Epidermal melanocyte (primary cell): ENCODE data around the gene UMODL1.

Source experiments
- DNase-seq: peaks from one replicate; pipeline ENCODE4 v3.0.0; 2011; ENCODE audit warnings: low spot score; ENCODE audit not compliant: insufficient read length

The UMODL1 gene

GRCh38 chr21:42186591-42186990 is 115.5 kb downstream of the UMODL1 start:
- DNase-seq: no peak

DNA sequence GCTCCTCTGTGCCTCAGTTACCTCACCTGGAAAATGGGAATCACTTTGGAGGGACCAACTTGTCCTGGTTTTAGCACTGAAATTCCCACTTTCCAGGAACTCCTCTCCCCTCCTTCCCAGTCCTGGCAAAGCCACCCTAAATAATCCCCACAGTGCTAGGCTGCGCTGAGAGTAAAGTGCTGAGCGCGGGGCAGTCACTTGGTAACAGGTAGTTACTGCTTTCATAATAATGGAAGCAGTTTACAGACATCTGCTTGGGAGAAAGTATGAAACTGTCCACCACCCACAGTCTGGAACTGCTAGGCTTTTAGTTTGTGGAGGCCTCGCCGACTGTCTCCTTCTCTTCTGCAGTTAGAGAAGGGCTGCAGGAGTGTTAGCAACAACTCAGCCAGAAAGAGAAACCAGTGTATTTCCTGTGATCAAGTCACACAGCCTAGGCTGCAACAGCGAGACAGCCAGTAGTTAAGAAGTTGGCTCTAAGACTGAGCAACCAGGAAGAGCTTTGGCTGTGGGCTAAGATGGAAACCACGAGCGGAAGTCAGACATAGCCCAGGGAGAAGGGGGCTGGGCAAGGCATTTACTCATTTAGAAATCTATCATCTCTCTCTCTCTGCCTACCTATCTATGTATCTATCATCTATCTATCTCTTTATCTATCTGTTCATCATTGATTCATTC is 117.0 kb downstream of the UMODL1 start:
- no peak for DNase-seq

DNA sequence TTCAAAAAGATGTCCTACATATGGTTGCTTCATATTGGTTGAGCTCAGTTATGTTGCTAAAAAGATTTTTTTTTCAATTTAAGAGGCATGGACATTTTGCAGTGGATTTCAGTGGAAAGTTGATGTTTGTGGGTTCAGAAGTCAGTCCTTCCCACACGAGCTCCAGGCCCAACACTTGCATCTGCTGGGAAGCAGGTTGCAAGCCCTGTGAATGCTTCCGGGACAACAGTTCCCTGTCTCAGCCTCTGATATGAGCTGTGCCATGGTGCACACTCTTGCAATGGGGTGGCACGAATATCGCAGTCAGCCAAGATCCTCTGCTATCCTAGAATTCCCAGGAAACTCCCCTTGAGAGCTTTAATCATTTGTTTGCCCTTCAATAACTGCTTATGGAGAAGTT is 117.5 kb downstream of the UMODL1 start:
- DNase-seq: no peak

- no peak for DNase-seq
Measured at GRCh38 chr21:42189431-42189830, 118.3 kb downstream of the UMODL1 start.

GRCh38 chr21:42189860-42190485 is 118.9 kb downstream of the UMODL1 start:
- DNase-seq: no peak

- DNase-seq: no peak
Measured at GRCh38 chr21:42190486-42190863, 119.4 kb downstream of the UMODL1 start.

DNA sequence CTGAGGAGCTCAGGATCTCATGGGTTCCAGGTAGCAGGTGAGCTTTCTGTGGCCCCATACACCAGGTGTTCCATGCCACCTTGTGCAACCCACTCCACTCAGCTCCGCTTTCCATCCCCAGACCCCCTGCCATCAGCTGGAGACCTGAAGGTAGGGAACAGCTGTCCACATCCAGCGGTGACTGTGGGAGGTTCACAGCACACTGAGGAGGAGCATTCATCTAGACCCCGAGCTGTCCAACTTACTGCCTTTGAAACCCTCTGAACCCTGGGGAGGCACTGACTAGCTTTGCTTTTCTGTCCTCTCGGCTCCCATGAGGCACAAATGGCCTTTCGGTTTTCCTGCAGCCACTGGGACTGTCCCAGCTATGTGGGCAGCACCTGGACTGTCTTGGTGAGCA is 119.9 kb downstream of the UMODL1 start:
- no peak for DNase-seq

GRCh38 chr21:42191696-42192595 is 120.8 kb downstream of the UMODL1 start:
- no peak for DNase-seq
